Measurements from ENCODE around the gene DLGAP1.

The DLGAP1 gene

GRCh38 chr18:3796434-3796833 is 658.7 kb downstream of the DLGAP1 start:
- H3K4me1 ChIP-seq (ENCODE audit: control insufficient read depth in 5 of 5, insufficient read depth in 5 of 5, low read length in 5 of 5), result peaks cover 0 to 9% (median 0%) of the 10 kb centered on the region in 5 donors
- no peaks in the 10 kb centered on the region for H3K36me3 ChIP-seq (ENCODE audit: control insufficient read depth in 5 of 5, insufficient read depth in 5 of 5, low read length in 5 of 5)
- no peaks in the 10 kb centered on the region for H3K9me3 ChIP-seq (ENCODE audit: control insufficient read depth in 5 of 5, low read length in 5 of 5)
- H3K27me3 ChIP-seq (ENCODE audit: control insufficient read depth in 5 of 5, insufficient read depth in 4 of 5, low read length in 5 of 5), result no peaks in the 10 kb centered on the region
- no peak overlapping the region for H3K9ac ChIP-seq (ENCODE audit: low read length in 5 of 5)
- H3K4me3 ChIP-seq (ENCODE audit: low read depth in 1 of 5, low read length in 5 of 5), result no peak overlapping the region
- H3K27ac ChIP-seq (ENCODE audit: low read depth, low read length), result no peak overlapping the region

GRCh38 chr18:3794537-3795348 is 660.4 kb downstream of the DLGAP1 start:
- H3K4me3 ChIP-seq (ENCODE audit: low read depth in 1 of 5, low read length in 5 of 5), result no peak overlapping the region
- no peak overlapping the region for H3K27ac ChIP-seq (ENCODE audit: low read depth, low read length)
- no peak overlapping the region for H3K9ac ChIP-seq (ENCODE audit: low read length in 5 of 5)
- no peaks in the 10 kb centered on the region for H3K27me3 ChIP-seq (ENCODE audit: control insufficient read depth in 5 of 5, insufficient read depth in 4 of 5, low read length in 5 of 5)
- peaks cover 0 to 10% (median 0%) of the 10 kb centered on the region in 5 donors for H3K4me1 ChIP-seq (ENCODE audit: control insufficient read depth in 5 of 5, insufficient read depth in 5 of 5, low read length in 5 of 5)
- H3K36me3 ChIP-seq (ENCODE audit: control insufficient read depth in 5 of 5, insufficient read depth in 5 of 5, low read length in 5 of 5), result no peaks in the 10 kb centered on the region
- no peaks in the 10 kb centered on the region for H3K9me3 ChIP-seq (ENCODE audit: control insufficient read depth in 5 of 5, low read length in 5 of 5)

GRCh38 chr18:3793545-3793944 is 661.6 kb downstream of the DLGAP1 start:
- no peak overlapping the region for H3K9ac ChIP-seq (ENCODE audit: low read length in 5 of 5)
- H3K9me3 ChIP-seq (ENCODE audit: control insufficient read depth in 5 of 5, low read length in 5 of 5), result no peaks in the 10 kb centered on the region
- peaks cover 0 to 10% (median 0%) of the 10 kb centered on the region in 5 donors for H3K4me1 ChIP-seq (ENCODE audit: control insufficient read depth in 5 of 5, insufficient read depth in 5 of 5, low read length in 5 of 5)
- H3K27me3 ChIP-seq (ENCODE audit: control insufficient read depth in 5 of 5, insufficient read depth in 4 of 5, low read length in 5 of 5), result no peaks in the 10 kb centered on the region
- H3K27ac ChIP-seq (ENCODE audit: low read depth, low read length), result no peak overlapping the region
- no peak overlapping the region for H3K4me3 ChIP-seq (ENCODE audit: low read depth in 1 of 5, low read length in 5 of 5)
- no peaks in the 10 kb centered on the region for H3K36me3 ChIP-seq (ENCODE audit: control insufficient read depth in 5 of 5, insufficient read depth in 5 of 5, low read length in 5 of 5)

DNA sequence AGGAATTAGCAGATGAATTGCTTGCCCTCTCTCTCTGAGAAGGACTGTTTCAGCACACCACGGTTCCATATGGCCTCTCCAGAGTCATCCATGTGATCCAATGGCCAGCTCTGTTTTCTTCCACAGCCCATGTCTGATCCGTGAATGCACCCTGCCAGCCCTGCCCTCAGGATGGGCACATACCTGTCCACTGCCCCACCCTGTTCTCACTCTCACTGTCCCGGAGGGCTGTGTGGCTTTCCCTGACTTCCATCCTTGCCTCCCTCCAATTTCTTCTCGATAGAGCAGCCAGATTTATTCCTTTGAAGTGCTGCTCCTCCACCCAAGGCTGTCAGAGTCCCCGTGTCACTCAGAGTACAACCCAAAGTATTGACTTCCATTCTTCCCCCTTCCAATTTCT is 662.0 kb downstream of the DLGAP1 start:
- H3K27ac ChIP-seq (ENCODE audit: low read depth, low read length), result no peak overlapping the region
- peaks cover 0 to 10% (median 0%) of the 10 kb centered on the region in 5 donors for H3K4me1 ChIP-seq (ENCODE audit: control insufficient read depth in 5 of 5, insufficient read depth in 5 of 5, low read length in 5 of 5)
- H3K9me3 ChIP-seq (ENCODE audit: control insufficient read depth in 5 of 5, low read length in 5 of 5), result no peaks in the 10 kb centered on the region
- no peak overlapping the region for H3K9ac ChIP-seq (ENCODE audit: low read length in 5 of 5)
- H3K36me3 ChIP-seq (ENCODE audit: control insufficient read depth in 5 of 5, insufficient read depth in 5 of 5, low read length in 5 of 5), result no peaks in the 10 kb centered on the region
- no peaks in the 10 kb centered on the region for H3K27me3 ChIP-seq (ENCODE audit: control insufficient read depth in 5 of 5, insufficient read depth in 4 of 5, low read length in 5 of 5)
- no peak overlapping the region for H3K4me3 ChIP-seq (ENCODE audit: low read depth in 1 of 5, low read length in 5 of 5)

GRCh38 chr18:3792711-3793110 is 662.4 kb downstream of the DLGAP1 start:
- no peaks in the 10 kb centered on the region for H3K36me3 ChIP-seq (ENCODE audit: control insufficient read depth in 5 of 5, insufficient read depth in 5 of 5, low read length in 5 of 5)
- no peaks in the 10 kb centered on the region for H3K27me3 ChIP-seq (ENCODE audit: control insufficient read depth in 5 of 5, insufficient read depth in 4 of 5, low read length in 5 of 5)
- H3K9me3 ChIP-seq (ENCODE audit: control insufficient read depth in 5 of 5, low read length in 5 of 5), result no peaks in the 10 kb centered on the region
- H3K4me3 ChIP-seq (ENCODE audit: low read depth in 1 of 5, low read length in 5 of 5), result no peak overlapping the region
- peaks cover 0 to 10% (median 0%) of the 10 kb centered on the region in 5 donors for H3K4me1 ChIP-seq (ENCODE audit: control insufficient read depth in 5 of 5, insufficient read depth in 5 of 5, low read length in 5 of 5)
- no peak overlapping the region for H3K27ac ChIP-seq (ENCODE audit: low read depth, low read length)
- no peak overlapping the region for H3K9ac ChIP-seq (ENCODE audit: low read length in 5 of 5)

DNA sequence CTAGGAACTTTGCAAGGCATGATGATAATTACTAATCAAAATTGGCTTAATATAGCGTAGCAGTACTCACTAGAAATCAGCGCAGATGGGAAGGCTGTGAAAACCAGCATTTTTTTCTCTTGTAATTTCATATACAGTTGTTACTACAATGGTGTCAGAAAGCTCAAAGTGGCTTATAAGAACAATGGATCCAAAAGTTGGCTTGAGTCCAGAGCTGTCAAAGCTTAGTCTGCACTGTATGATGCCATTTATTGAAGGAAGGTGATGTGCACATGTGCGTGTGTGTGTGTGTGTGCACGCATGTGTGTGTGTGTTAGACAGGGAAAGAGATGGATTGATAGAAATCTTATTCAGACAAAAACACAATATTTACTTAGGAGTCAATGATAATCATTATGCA is 663.9 kb downstream of the DLGAP1 start:
- peaks cover 0 to 10% (median 0%) of the 10 kb centered on the region in 5 donors for H3K4me1 ChIP-seq (ENCODE audit: control insufficient read depth in 5 of 5, insufficient read depth in 5 of 5, low read length in 5 of 5)
- H3K27ac ChIP-seq (ENCODE audit: low read depth, low read length), result no peak overlapping the region
- no peaks in the 10 kb centered on the region for H3K36me3 ChIP-seq (ENCODE audit: control insufficient read depth in 5 of 5, insufficient read depth in 5 of 5, low read length in 5 of 5)
- no peak overlapping the region for H3K9ac ChIP-seq (ENCODE audit: low read length in 5 of 5)
- no peaks in the 10 kb centered on the region for H3K27me3 ChIP-seq (ENCODE audit: control insufficient read depth in 5 of 5, insufficient read depth in 4 of 5, low read length in 5 of 5)
- H3K9me3 ChIP-seq (ENCODE audit: control insufficient read depth in 5 of 5, low read length in 5 of 5), result no peaks in the 10 kb centered on the region
- no peak overlapping the region for H3K4me3 ChIP-seq (ENCODE audit: low read depth in 1 of 5, low read length in 5 of 5)

DNA sequence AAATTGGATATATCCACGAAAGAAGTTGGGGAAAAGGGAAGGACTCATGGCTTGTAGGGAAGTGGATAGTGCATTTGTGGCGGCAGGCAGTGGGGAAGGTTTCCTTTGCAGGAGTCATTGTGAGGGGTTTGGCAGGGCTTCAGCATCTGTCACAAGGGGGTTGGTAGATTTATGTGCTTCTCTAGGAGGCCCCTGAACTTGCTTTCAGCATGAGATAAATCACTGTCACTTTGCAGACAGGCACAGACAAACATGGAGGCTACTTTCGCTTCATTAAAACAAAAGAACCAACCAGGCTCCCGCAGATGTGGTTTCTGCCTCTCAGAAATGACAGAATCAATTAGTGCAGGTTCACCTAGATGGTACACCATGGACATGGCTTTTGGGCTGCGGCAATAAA is 664.4 kb downstream of the DLGAP1 start:
- H3K4me3 ChIP-seq (ENCODE audit: low read depth in 1 of 5, low read length in 5 of 5), result no peak overlapping the region

GRCh38 chr18:3789525-3789924 is 665.6 kb downstream of the DLGAP1 start:
- H3K27me3 ChIP-seq (ENCODE audit: control insufficient read depth in 5 of 5, insufficient read depth in 4 of 5, low read length in 5 of 5), result no peaks in the 10 kb centered on the region
- peaks cover 0 to 9% (median 0%) of the 10 kb centered on the region in 5 donors for H3K4me1 ChIP-seq (ENCODE audit: control insufficient read depth in 5 of 5, insufficient read depth in 5 of 5, low read length in 5 of 5)
- no peaks in the 10 kb centered on the region for H3K36me3 ChIP-seq (ENCODE audit: control insufficient read depth in 5 of 5, insufficient read depth in 5 of 5, low read length in 5 of 5)

More for the DNA sequence above, 664.4 kb downstream of the DLGAP1 start:
- Histone ChIP-seq H3K4me1 (ENCODE audit: control insufficient read depth in 5 of 5, insufficient read depth in 5 of 5, low read length in 5 of 5) (peaks cover 0 to 10% (median 0%) of the 10 kb centered on the region in 5 donors), H3K27me3 (ENCODE audit: control insufficient read depth in 5 of 5, insufficient read depth in 4 of 5, low read length in 5 of 5) (no peaks in the 10 kb centered on the region), H3K27ac (ENCODE audit: low read depth, low read length) (no peak overlapping the region), H3K9me3 (ENCODE audit: control insufficient read depth in 5 of 5, low read length in 5 of 5) (no peaks in the 10 kb centered on the region), H3K9ac (ENCODE audit: low read length in 5 of 5) (no peak overlapping the region), H3K36me3 (ENCODE audit: control insufficient read depth in 5 of 5, insufficient read depth in 5 of 5, low read length in 5 of 5) (no peaks in the 10 kb centered on the region)

DNA sequence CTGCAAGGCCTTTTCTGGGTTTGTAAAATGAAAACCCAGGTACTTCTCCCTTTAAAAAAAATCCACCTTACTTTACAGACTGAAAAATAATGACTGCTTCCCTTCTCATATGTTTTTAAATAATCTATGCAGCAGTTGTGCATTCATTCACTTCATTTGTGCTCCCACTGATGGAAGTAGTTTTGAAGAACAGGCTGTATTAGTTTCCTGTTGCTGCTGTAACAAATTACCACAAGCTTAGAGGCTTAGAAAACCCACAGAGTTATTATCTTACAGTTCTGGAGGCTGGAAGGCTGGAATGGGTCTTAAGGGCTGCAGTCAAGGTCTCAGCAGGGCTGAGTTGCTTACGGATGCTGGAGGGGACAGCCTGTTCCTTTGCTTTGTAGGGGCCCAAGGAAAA is 670.2 kb downstream of the DLGAP1 start:
- Histone ChIP-seq H3K4me3 (ENCODE audit: low read depth in 1 of 5, low read length in 5 of 5) (no peak overlapping the region), H3K4me1 (ENCODE audit: control insufficient read depth in 5 of 5, insufficient read depth in 5 of 5, low read length in 5 of 5) (no peaks in the 10 kb centered on the region), H3K9ac (ENCODE audit: low read length in 5 of 5) (no peak overlapping the region), H3K9me3 (ENCODE audit: control insufficient read depth in 5 of 5, low read length in 5 of 5) (peaks cover 0 to 5% (median 0%) of the 10 kb centered on the region in 5 donors), H3K36me3 (ENCODE audit: control insufficient read depth in 5 of 5, insufficient read depth in 5 of 5, low read length in 5 of 5) (no peaks in the 10 kb centered on the region), H3K27me3 (ENCODE audit: control insufficient read depth in 5 of 5, insufficient read depth in 4 of 5, low read length in 5 of 5) (no peaks in the 10 kb centered on the region), H3K27ac (ENCODE audit: low read depth, low read length) (no peak overlapping the region)

More at GRCh38 chr18:3789525-3789924, 665.6 kb downstream of the DLGAP1 start:
- H3K9me3 ChIP-seq (ENCODE audit: control insufficient read depth in 5 of 5, low read length in 5 of 5), result peaks cover 0 to 5% (median 0%) of the 10 kb centered on the region in 5 donors
- H3K27ac ChIP-seq (ENCODE audit: low read depth, low read length), result no peak overlapping the region
- H3K4me3 ChIP-seq (ENCODE audit: low read depth in 1 of 5, low read length in 5 of 5), result no peak overlapping the region
- no peak overlapping the region for H3K9ac ChIP-seq (ENCODE audit: low read length in 5 of 5)

DNA sequence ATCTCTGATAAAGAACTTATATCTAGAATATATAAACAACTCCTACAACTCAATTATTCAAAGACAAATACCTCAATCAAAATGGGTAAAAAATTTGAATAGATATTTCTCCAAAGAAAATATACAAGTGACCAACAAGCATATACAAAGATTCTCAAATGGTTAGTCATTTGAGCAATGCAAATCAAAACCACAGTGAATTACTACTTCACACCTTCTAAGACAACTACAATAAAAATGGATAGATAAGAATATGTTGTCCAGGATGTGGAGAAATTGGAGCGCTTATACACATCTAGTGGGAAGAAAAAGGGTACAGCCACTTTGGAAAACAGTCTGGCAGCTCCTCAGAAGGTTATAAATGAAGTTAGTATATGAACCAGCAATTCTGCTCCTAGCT is 672.2 kb downstream of the DLGAP1 start:
- no peak overlapping the region for H3K9ac ChIP-seq (ENCODE audit: low read length in 5 of 5)
- no peak overlapping the region for H3K27ac ChIP-seq (ENCODE audit: low read depth, low read length)

More for the DNA sequence above, 672.2 kb downstream of the DLGAP1 start:
- Histone ChIP-seq H3K36me3 (ENCODE audit: control insufficient read depth in 5 of 5, insufficient read depth in 5 of 5, low read length in 5 of 5) (no peaks in the 10 kb centered on the region), H3K4me1 (ENCODE audit: control insufficient read depth in 5 of 5, insufficient read depth in 5 of 5, low read length in 5 of 5) (no peaks in the 10 kb centered on the region), H3K4me3 (ENCODE audit: low read depth in 1 of 5, low read length in 5 of 5) (no peak overlapping the region), H3K27me3 (ENCODE audit: control insufficient read depth in 5 of 5, insufficient read depth in 4 of 5, low read length in 5 of 5) (no peaks in the 10 kb centered on the region), H3K9me3 (ENCODE audit: control insufficient read depth in 5 of 5, low read length in 5 of 5) (peaks cover 0 to 5% (median 0%) of the 10 kb centered on the region in 5 donors)
